Retinal pigment epithelial cell (primary cell): ENCODE results near the gene ADH7.
A peak's percentile ranks its signal among the peaks of the same experiment; 100 is the strongest.

Experiments used
- DNase-seq: peaks from one replicate; pipeline ENCODE4 v3.0.0-alpha.2; 2010; ENCODE audit warnings: low read depth
- H3K4me3 ChIP-seq: 2 replicates; pipeline ENCODE4 v1.5.1; 2011; ENCODE audit warnings: mild to moderate bottlenecking, low read length, control low read depth, moderate library complexity
- TF ChIP-seq, protein P1 (sequence below): conservative IDR thresholded peaks from 2 replicates; pipeline ENCODE4 v1.5.1; 2011; ENCODE audit warnings: low read depth, low read length, control low read depth, inconsistent platforms

Gene ADH7

DNA sequence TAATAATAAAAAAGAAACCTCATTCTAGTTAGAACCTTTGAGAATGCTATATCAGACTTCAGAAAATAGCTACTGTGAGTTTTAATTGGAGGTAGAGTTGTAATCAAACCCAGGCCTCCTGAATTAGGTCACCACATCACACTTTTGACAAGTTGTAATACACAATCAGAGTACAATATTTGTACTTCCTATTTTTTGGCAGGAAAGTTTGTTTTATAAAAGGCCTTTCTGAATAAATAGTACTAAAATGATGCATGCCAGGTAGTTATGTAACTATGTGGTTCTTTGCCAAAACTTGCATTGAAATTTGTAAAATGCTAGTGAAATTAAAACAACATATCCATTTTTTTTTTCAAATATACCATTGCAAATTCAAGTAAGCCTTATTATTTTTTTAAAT, 26.8 kb downstream of the ADH7 start:
- TF ChIP-seq, protein P1, sequence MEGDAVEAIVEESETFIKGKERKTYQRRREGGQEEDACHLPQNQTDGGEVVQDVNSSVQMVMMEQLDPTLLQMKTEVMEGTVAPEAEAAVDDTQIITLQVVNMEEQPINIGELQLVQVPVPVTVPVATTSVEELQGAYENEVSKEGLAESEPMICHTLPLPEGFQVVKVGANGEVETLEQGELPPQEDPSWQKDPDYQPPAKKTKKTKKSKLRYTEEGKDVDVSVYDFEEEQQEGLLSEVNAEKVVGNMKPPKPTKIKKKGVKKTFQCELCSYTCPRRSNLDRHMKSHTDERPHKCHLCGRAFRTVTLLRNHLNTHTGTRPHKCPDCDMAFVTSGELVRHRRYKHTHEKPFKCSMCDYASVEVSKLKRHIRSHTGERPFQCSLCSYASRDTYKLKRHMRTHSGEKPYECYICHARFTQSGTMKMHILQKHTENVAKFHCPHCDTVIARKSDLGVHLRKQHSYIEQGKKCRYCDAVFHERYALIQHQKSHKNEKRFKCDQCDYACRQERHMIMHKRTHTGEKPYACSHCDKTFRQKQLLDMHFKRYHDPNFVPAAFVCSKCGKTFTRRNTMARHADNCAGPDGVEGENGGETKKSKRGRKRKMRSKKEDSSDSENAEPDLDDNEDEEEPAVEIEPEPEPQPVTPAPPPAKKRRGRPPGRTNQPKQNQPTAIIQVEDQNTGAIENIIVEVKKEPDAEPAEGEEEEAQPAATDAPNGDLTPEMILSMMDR = no peak

GRCh38 chr4:99405433-99406115, 29.6 kb downstream of the ADH7 start:
- TF ChIP-seq, protein P1 = peak; percentile 92
- DNase-seq = no peak
- H3K4me3 ChIP-seq = no peak overlapping the region

More for the DNA sequence above, 26.8 kb downstream of the ADH7 start:
- DNase-seq = no peak
- H3K4me3 ChIP-seq = no peak overlapping the region

DNA sequence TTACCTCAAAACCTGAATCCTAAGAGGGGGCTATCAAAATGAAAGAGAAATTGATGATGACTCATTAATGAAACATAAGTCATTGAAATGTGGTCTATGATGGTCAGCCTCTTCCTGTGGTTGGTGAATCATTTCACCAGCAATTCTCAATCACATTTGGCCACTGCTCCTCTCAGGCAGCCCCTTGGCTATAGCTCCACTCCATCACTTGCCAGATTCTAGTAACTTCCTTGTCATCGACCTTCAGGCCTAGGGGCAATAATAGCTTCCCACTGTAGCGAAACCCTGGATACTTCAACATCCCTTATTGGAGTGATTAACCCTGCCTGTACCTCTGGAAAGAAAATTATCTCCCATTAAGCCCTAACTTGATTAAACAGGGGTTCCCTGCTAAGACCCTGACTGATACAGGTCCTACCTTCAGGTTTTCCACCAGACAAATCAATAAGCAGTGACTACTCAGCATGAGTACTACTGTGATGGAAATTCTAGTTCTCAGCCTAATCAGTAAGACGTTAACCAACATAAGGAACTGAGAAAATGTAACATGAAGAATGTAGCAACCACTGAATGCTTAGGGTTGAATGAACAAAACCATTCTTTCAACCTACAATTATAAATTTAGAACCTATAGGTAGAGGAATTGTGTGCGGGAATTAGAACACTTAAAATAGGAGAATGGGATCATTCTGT, 30.4 kb downstream of the ADH7 start:
- no peak for DNase-seq

GRCh38 chr4:99403380-99404184, 31.6 kb downstream of the ADH7 start:
- TF ChIP-seq, protein P1 = no peak
- no peak overlapping the region for H3K4me3 ChIP-seq
- DNase-seq = no peak

More for the DNA sequence above, 30.4 kb downstream of the ADH7 start:
- TF ChIP-seq, protein P1 = no peak
- H3K4me3 ChIP-seq = no peak overlapping the region

DNA sequence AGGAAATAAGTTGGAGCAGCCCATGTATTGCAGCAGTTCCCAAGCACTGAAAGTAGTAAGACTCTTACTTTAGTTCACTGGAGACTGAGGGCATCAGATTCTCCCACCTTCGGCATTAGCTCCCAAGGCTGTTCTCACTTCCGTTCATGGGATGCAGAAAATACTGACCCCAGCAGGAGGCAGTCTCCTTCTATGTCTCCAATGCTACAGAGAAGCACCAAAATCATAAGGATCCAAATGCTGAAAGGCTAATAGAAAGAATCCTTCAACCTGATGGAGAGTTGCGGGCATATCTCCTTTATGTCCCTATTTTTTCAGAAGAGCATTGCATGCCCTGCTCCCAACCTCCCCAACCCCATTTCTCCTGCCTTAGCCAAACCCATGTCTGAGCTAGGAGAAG, 32.4 kb downstream of the ADH7 start:
- TF ChIP-seq, protein P1 = no peak
- H3K4me3 ChIP-seq = no peak overlapping the region
- no peak for DNase-seq

GRCh38 chr4:99400831-99401230, 34.3 kb downstream of the ADH7 start:
- TF ChIP-seq, protein P1 = no peak
- H3K4me3 ChIP-seq = no peak overlapping the region
- no peak for DNase-seq
